ENCODE measurements around the gene LRP8.
A peak's percentile ranks its signal among the peaks of the same experiment; 100 is the strongest.

The LRP8 gene

DNA sequence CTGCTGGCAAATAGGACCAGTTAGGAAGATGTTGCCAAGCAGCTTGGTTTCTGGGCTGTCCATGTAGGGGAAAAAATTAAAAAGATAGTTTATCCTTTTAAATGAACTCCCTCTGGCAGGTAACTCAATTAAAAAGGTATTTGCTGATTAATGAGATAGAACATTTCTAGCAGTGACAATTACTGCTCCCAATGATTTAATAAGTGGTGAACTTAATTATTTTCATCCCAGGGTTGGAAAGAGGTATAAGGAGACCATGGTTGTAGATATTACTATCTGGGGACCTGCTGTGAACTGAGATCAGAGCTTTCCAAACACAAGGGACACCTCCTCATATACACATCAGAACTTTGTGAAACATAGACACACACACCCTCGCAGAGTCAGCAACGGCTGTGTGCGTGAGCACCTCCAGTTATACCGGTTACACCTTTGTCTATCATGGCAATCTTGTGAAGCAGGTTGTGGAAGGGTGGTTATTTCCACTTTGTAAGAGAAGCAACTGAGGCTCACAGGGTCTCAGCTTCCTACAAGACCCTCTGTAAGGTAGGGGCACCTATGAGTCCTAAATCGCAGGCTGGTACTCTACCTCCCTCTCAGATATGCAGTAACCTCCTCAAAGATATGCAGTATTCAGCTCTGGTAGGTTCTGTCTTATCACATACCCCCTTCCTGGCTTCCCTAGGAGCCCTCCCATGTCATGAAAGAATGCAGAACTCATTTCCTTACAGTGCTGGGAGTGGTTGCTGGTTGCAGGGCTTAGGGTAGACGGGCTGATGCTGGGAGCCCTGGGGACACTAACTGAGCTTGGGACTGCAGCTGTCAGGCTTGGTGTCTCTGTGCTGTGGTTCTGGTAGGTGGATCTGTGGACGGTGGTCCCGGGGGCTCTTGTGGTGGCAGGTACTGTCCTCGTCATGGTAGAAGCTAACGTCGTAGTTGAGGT lies 71.1 kb downstream of the LRP8 start:
- DNase-seq = no peak

DNA sequence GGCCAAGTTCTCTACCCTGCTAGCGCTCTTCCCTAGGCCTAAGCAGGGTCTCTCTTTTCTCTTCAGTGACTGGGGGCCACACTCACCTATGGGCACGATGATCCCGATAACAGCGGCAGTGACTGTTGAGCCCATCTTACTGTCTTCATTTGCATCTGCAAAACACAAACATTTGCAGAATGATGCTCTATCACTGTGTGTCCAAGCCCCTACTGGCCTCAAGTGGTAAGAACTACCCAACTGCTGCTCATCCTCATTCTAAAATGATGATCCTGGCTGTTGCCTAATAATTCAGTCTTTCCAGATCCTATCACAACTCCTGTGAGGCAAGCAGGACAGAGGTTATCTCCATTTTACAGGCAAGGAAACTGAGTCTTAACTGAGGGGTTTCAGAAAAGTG lies 72.8 kb downstream of the LRP8 start:
- DNase-seq = no peak

DNA sequence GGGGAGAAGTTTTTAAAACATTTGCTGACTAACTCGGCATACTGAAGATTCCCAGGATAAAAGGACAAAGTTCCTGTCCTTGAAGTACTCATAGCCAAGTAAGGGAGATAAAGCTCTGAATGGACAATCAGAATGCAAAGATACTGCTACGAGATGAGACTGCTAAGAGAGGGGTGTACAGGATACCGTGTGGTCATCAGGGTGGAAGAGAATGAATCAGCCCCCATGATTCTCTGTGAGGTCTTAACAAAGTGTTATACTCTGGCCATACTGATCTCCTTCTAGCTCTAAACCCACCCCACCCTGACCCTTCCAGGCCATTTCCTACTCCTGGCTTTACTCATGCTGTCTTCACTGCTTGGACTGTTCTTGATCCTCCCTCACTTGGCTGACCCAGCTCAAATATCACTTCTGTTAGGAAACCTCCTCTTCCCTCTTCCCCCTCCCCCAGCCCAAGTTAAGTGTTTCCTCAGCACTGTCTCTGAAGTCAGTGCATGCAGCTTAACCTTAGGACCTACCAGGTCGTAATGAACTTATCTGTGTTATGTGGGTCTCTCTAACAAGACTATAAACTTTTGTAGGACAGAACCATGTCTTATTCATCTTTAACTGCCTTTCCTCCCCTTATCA lies 73.7 kb downstream of the LRP8 start:
- DNase-seq = no peak

DNA sequence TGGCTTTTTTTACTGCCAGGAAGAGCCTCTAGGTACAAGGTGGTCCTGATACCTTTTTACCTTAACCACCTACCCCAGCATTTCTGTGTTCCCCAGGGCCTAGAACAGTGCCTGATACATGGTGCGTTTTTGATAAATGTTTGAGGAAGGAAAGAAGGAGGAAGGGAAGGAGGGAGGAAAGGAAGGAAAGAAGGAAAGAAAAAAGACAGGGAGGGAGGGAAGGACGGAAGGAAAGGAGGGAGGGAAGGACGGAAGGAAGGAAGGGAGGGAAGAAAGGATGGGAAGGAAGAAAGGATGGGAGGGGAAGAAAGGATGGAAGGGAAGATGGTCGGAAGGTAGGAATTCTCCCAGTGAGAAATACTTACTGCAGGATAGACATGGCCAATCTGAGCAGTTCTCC lies 77.5 kb downstream of the LRP8 start:
- DNase-seq = no peak

DNA sequence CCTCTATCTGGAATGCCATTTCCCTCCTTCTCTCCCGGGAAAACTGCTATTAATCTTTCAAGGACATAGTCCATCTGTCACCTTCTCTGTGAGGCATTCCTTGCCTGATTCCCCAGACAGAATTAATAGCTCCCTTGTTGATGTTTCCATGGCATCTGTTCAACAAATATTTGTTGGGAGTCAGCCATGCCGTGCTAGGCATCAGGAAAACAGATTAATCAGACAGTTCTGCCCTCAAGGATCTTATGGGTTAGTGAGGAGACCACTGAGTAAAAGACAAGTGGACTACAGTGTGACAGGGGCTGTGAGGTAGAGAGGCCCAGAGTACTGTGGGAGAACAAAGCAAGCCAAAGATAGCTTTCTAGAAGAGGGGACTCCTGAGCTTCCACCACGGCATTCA lies 78.2 kb downstream of the LRP8 start:
- peak; percentile 73 for DNase-seq

DNA sequence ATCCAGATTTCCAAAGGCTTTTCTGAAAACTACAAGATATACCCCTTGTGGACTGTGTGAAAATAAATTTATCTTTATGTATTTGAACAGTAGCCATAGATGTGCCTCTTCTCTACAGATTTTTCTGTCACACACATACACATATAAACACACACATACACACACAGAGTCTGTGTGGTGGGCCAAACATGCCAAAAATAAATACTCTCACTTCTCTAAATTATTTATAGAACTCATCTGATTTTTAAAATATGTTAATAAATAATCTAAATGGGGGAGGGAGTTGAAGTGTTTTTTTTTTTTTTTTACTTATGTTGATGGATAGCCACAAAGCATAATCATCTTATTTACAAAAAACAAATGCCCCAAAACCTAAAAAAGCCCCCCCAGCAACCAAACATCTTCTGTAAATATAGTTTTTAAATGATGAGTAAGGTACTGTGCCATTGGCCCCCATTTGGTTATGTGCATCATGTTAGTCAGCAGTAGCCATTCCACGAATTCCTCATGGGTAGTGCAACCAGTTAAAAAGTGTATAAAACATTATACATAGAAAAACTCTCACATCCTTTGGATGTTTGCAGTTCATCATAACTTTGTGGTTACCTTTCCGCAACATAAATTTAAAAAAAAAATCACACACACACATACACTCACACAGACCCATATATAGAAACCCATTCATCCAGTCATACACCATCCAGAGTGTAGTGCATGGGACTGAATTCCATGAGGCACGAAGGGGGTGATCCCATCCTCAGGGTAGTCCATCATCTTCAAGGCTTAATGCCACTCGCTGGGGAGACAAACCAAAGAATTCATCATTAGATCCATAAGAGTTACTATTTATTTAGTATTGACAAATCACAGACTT lies 81.4 kb downstream of the LRP8 start:
- no peak for DNase-seq

DNA sequence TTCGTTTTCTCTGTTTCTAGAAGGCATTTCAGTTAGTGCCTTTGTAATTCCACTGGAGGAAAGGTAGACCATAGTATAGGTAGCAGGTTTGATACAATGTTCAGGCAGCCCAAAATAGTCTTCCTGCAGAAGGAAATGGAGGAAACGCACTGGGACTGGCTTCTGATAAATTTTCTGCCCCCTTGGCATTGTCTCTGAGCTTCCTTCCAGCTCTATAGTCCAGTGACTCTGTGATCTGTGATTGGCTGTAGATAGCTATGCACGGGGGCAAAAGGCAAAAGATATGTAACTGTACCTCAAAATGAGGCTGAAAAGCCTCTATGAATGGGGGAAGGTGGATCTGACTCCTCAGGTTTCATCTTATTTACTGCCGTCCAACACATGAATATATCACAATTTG lies 83.7 kb downstream of the LRP8 start:
- no peak for DNase-seq

DNA sequence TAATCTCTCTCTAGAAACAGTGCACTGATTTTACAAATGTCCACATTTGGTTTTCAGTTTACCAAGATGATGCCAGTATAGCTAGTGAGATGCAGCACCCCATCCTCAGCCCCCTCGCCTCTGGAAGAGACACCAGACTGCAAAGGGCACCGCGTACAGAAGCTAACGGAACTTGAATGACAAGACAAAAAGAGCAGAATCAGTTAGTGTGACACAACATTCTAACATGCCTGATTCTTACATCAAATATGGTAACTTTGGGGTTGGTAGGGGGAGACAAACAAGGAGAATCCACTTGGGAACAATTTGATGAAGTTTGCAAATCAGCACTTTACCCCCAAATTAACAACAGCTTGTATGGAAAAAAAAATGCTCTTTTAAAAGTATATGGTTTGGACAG lies 85.5 kb downstream of the LRP8 start:
- DNase-seq = no peak

DNA sequence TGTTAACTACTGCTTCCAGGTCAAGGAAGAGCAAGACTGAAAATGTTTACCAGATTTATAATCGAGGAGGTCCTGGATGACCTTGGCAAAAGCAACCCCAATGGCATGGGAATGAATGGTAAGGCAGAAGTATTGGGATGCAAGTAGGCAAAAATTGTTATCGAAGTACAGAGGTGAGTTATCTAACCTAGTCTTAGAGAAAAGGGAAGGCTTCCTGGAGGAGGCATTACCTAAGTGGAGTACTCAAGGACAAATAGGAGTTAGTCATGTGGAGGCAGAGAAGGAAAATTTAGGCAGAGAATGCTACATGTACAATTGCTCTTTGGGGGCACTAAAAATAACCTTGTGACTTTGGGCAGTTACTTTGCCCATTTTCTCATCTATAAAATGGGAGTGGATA lies 86.0 kb downstream of the LRP8 start:
- DNase-seq = no peak

DNA sequence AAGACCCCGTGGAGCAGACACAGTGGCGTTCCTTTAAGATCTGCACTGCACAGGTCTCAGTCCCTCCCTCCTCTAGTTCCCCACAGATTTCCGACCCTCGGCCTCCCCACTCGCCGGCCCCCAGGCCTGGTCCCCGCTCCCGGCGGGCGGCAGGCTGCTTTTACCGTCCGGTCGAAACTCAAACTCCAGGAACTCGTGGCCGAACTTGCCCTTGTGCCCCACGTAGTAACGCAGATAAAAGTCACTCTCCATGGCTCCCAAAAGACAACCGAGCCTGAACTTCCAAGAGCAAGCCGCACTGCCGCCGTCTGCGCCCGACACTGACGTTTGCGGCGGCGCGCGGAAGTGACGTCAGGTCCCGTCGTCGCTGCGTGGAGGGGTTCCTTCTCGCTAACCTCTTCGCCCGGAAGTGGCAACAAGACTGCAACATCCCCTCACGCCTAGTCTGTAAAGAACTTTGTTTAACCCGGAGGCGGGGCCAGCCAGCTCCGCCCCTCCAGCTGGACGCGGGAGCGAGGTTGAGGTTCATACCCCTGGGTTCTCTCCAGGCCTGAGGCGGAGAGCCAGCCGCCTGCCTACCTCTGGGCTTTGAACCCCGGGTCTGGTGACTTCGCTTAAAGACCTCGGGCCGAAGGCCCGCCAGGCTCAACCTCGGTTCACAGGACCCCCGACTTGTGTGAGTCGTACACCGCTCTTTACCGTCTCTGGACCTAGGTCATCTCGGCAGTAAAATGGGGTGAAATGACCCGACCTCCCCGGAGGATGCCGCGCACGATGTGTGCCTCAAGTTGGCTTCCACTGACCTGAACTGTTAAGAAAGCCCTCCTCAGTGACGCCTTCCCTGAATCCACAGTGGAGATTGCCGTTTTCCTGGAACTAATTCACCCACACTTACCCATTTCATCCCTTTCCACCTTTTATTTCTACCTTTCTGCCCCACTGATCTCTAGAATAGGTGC lies 89.4 kb downstream of the LRP8 start, which contains the start of gene MAGOH:
Gene MAGOH (minus strand): TSS at position 322 of the 959 bp plus-strand sequence. CDS start 70 bp downstream, at position 252.
- DNase-seq = peak; percentile 94

DNA sequence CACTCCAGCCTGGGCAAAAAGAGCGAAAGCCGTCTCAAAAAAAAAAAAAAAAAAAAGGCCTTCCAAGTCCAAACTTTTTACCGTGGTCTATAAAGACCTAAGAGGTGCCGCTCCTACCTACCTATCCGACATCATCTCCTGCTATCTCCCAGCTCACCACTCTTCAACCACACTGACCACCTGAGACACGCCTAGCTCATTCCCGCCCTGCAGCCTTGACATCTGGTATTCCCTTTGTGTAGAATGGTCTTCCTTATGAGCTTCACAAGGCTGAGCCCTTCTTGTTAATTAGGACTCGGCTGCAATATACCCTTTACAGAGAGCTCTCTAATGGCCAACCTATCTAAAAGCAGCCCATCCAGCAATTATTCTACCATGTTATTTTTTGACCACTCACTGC lies 90.2 kb downstream of the LRP8 start:
- no peak for DNase-seq

DNA sequence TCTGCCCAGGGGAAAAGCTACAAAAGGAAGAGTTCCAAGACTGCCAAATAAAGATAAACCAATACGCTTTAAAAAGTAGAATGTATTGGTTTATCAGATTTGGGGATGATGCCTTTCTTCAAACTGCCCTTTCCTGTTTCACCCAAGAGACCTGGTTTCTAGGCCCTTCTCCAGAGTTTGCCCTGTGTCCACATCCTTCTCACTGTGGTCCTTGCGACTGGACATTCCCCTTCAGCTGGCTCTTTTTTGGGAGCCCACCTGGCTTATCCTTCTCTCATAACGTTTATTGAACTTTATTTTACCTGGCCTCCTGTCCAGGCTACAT lies 106.9 kb downstream of the LRP8 start:
- DNase-seq = no peak

DNA sequence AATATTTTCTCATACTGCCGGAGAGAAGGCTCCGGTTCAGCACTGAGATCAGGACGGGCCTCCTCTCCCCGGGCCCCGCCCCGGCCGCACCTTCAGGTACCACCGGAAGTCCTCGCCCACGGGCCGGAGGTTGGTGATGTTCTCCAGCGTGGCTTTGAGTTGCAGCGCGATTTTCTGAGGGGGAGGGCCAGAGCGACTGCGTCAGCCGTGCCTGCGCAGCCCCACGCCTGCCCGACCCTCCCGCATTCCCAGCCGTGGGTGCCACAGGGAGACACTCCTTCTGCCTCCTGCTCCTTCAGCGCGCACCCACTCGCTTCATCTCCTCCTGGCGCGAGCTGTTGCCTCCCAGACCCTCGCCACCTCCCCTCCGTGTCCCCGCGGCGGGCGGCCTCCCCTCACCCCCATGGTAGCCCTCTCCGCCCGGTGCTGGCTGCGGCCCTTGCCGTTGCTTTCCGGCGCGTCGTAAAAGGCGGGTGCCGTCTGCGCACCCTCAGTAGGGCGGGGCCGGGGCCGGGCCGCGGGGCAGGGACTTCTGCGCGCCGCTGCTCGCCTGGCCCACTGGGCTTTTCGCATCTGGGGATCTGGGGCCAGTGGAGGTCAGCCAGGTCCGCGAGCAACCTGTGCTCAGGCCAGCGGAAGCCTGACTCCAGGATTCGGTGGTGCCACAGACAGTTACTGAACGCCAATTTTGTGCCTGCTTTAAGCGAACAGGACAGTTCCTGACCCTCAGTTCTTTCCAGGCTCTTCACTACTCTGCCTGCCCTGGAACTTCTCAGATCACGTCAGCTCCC lies 107.5 kb downstream of the LRP8 start, which contains the start of gene CZIB:
Gene CZIB (minus strand): TSS at position 464 of the 791 bp plus-strand sequence. CDS start 59 bp downstream, at position 405.
- peak; percentile 88 for DNase-seq

DNA sequence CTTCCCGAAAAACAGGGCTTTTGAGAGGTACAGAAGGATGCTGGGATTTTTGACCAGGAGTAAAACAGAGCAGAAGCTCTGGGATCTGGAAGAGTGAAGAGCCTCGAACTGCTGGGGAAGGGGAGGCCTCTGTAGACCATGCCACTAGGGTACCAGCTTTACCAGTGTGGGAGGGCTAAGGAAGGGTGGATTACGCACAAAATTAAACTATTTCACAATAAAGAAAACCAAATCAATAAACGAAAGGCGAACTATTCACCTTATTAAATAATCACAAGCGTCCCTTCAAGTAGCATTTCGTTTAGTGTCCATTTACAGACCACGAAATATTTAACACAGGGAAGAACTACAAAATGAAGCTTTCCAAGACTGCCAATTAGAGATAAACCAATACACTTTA lies 108.2 kb downstream of the LRP8 start:
- no peak for DNase-seq

DNA sequence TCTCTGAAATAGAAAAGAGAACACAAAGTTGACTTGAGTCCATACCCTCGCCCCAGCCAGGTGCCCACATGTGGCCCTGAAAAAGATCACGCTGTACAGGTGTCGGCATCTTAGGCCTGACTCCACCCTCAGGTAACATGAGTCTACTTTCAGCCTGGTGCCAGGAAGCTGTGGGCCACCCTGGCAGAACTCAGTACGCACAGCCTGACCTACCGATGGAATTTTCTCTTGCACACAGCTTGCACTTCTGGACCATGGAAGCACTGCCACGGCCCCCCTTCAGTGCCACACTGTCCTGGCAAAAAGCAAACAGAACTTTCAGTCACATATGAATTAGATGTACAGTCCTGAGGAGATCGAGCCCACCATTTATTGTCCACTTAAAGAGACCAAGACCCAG lies 109.7 kb downstream of the LRP8 start:
- no peak for DNase-seq

DNA sequence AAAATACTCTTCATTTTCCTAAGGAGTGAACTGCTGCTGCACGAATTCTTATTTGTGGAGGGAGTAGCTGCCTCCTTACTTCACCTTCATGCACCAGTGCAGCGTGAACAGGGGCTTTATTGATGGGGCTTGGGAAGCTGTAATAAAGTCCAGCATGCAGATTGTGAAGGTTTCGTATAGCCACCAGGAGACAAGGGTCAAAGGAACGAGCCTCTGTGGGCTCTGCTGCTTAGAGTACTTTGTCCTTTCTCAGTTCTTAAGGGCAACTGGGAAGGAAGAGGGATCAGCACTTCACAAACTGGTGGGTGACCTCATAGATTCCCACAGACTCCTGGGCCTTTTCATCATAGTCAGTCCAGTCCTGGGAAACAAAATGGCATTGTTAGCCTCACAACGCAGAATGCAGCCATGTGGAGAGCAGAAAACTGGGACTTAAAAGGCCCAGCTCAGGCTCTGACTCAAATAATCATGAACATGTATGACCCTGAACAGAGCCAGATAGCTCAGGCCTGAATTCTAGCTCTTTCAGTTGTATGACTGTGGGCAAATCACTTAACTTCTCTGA lies 113.4 kb downstream of the LRP8 start:
- no peak for DNase-seq

DNA sequence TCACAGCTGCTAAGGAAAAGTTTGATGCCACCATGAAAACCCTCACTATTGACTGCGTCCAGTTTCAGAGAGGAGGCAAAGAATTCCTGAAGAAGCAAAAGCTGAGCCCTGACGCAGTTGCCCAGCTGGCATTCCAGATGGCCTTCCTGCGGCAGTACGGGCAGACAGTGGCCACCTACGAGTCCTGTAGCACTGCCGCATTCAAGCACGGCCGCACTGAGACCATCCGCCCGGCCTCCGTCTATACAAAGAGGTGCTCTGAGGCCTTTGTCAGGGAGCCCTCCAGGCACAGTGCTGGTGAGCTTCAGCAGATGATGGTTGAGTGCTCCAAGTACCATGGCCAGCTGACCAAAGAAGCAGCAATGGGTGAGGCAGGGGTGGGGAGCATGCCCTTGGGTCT lies 116.9 kb downstream of the LRP8 start:
- DNase-seq = no peak

DNA sequence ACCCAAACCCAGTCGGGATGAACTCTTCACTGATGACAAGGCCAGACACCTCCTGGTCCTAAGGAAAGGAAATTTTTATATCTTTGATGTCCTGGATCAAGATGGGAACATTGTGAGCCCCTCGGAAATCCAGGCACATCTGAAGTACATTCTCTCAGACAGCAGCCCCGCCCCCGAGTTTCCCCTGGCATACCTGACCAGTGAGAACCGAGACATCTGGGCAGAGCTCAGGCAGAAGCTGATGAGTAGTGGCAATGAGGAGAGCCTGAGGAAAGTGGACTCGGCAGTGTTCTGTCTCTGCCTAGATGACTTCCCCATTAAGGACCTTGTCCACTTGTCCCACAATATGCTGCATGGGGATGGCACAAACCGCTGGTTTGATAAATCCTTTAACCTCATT lies 117.5 kb downstream of the LRP8 start:
- no peak for DNase-seq

DNA sequence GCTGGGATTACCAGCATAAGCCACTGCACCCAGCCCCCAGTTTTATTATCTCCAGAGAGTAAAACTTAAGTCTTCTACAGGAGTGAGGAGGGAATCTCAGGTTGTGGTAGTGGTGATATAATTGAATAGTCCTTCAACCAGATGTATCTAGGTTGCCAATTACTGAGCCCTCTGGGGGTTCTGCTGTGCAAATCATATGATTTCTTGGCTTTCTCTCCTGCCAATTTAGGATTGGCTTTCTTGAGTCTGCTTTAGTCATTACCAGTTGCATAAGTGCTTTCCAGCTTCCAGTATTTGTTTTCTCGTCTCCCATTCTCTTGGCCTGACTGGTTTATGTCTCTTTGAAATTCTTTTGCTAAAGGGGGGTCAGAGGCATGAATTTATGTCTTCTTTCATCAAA lies 120.1 kb downstream of the LRP8 start:
- no peak for DNase-seq

DNA sequence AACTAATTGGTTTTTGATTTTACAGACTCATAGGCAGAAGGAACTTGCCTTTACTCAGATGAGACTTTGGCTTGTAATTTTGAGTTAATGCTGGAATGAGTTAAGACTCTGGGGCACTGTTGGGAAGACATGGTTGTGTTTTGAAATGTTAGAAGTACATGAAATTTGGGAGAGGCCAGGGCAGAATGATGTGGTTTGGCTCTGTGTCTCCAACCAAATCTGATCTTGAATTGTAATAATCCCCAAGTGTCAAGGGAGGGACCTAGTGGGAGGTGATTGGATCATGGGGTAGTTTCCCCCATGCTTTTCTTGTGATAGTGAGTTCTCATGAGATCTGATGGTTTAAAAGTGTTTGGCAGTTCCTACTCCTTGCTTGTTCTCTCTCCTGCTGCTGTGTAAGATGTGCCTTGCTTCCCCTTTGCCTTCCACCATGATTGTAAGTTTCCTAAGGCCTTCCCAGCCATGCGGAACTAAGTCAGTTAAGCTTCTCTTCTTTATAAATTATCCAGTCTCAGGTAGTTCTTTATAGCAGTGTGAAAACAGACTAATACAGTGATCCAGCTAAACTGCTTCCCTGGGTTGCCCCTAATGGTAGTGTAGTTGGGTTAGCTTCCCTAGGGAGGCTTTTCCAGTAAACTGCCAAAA lies 121.0 kb downstream of the LRP8 start:
- no peak for DNase-seq
